Measurements from ENCODE around the gene MMP25. TPM values are rescaled to one million over a fixed set of nuclear protein-coding genes. Genes with fewer than 3 reads are reported as not detected.
"Not testable (repeated sequence)": the region's sequence is repeated elsewhere in the genome, so short reads cannot be mapped to it uniquely, and the experiment has no call there.

The MMP25 gene
- total RNA-seq, 1 experiment from 2014 or later: not detected

DNA sequence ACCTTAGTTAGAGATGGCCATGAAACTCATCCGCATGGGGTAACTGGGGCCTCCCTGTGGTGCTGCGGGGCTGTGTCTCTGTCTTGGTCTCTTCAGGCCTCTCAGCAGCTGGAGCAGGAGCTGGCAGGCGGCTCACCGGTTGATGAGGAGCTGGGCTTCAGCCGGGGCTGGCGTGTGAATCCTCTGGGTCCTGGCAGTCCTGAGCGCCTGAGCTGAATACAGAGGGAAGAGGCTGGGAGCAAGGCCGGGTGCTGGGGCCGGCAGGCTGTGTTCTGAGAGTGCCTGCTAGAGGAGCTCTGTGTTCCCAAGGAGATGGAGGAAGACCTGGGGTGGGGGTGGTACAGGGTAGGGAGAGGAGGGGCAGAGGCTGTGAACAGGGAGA, 9.4 kb downstream of the MMP25 start:
- not testable (repeated sequence) for DNase-seq (ENCODE audit: low read depth)

DNA sequence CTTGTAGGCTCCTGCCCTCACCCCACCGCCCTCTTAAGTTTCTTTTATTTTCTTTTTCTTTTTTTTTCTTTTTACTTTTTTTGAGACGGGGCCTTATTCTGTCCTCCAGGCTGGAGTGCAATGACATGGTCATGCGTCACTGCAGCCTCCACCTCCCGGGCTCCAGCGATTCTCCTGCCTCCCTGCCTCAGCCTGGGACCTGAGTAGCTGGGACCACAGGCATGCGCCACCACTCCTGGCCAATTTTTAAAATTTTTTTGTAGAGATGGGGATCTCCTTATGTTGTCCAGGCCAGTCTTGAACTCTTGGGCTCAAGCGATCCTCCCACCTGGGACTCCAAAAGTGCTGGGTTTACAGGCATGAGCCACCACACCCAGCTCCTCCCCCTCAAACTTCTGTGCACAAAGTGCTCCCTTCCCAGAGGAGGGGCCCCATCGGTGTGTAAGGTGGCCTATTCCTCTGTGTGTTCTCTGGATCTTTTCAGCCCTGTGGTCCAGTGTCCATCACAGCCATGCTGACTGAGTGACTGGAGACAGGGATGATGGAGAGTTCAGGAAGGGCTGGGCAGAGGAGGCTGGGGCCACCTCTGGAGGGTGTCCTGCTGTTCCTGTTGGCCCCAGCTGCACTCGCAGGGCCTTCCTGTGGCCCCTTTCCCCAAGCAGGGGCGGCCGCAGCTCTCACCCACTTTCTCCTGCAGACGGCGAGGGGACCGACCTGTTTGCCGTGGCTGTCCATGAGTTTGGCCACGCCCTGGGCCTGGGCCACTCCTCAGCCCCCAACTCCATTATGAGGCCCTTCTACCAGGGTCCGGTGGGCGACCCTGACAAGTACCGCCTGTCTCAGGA, 10.2 kb downstream of the MMP25 start:
- DNase-seq (ENCODE audit: low read depth): no peak

DNA sequence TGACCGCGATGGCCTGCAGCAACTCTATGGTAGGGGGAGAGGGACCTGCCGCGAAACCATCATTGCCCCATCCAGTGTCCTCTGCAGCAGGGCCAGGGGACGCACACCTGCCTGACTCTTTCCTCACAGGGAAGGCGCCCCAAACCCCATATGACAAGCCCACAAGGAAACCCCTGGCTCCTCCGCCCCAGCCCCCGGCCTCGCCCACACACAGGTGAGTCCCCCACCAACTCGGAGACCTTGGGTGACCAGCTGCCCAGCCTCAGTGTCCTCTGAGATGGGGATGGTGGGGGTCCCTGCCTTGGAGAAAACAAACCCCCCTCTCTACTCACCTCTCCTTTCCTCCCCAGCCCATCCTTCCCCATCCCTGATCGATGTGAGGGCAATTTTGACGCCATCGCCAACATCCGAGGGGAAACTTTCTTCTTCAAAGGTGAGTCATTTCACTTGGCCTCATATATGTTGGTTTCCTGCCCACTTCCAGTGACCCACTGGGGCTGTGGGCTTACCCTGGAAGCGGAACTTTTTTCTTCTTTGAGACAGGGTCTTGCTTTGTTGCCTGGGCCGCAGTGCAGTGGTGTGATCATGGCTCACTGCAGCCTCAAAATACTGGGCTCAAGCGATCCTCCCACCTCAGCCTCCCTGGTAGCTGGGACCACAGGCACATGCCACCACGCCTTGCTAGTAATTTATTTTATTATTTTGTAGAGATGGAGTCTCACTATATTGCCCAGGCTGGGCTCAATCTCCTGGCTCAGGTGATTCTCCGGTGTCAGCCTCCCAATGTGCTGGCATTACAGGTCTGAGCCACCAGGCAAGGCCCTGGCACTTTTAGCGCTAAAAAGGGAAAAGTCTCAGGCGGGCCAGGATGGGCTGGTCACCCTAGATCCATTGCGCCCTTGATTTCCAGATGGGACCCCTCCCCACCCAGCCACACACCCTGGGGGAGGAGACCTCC, 11.1 kb downstream of the MMP25 start:
- no peak for DNase-seq (ENCODE audit: low read depth)

DNA sequence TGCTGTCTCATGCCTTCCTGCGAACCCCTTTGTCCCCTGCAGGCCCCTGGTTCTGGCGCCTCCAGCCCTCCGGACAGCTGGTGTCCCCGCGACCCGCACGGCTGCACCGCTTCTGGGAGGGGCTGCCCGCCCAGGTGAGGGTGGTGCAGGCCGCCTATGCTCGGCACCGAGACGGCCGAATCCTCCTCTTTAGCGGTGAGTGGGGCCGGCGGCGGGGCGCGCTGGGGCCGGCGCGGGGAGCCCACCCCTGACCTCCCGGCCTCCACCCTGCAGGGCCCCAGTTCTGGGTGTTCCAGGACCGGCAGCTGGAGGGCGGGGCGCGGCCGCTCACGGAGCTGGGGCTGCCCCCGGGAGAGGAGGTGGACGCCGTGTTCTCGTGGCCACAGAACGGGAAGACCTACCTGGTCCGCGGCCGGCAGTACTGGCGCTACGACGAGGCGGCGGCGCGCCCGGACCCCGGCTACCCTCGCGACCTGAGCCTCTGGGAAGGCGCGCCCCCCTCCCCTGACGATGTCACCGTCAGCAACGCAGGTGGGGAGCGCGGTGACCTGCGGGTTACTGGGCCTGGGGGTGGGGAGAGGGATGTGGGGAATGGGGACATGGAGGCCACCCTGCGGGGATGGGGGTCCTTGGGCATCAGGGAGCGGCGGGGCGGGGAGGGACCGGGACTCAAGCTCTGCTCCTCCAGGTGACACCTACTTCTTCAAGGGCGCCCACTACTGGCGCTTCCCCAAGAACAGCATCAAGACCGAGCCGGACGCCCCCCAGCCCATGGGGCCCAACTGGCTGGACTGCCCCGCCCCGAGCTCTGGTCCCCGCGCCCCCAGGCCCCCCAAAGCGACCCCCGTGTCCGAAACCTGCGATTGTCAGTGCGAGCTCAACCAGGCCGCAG, 12.0 kb downstream of the MMP25 start:
- DNase-seq (ENCODE audit: low read depth): no peak

DNA sequence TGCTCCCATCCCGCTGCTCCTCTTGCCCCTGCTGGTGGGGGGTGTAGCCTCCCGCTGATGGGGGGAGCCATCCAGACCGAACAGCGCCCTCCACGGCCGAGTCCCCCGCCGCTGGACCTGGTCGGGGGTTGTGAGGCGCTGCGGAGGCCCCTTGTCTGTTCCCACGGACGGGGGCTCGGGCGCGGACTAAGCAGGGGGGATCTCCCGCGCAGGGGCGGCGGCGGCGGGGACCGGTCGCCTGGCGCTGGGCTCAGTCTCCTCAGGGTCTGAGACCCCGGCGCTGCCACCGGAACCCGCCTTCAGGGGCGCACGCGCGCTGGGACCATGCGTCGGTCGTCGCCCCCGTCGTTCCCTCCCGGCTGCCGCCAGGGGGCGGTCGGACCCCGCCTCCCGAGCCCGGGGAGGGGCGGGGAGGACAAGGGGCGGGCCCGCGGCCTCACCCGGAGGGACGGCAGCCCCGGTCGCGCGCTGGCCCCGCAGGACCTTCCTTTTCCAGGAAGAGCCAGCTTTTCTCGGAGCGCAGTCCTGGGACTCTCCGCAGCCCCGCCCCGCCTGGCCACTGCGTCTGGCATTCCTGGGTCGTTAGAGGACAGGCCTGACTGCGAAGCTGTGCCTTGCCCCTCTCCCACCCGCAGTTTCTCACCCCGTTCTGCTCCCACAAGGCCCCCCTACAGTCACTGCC, 12.8 kb downstream of the MMP25 start:
- peak; percentile 87 for DNase-seq (ENCODE audit: low read depth)

DNA sequence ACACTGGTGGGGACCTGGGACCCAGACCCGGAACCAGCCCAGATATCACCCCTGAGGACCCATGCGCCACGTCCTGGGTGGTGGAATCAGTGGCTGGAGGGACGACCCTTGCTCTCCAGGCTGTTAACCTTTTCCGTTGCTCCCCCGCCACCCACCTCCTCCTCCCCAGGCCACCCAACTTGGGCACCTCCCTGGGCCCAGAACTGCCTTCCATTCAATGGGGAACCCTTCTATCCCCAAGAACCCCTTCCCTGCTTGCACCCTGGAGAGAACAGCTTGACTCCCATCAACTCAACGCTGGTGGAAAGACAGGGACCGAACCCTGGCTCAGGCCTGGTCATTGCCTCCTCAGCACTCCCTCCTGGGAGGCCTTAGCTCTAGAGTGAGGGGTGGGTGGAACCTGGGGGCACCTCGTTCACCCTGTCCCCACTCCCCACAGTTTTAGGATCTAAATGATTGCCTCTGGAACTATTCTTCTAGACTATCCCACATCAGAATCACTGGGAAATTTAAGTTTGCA, 13.4 kb downstream of the MMP25 start:
- DNase-seq (ENCODE audit: low read depth): no peak

DNA sequence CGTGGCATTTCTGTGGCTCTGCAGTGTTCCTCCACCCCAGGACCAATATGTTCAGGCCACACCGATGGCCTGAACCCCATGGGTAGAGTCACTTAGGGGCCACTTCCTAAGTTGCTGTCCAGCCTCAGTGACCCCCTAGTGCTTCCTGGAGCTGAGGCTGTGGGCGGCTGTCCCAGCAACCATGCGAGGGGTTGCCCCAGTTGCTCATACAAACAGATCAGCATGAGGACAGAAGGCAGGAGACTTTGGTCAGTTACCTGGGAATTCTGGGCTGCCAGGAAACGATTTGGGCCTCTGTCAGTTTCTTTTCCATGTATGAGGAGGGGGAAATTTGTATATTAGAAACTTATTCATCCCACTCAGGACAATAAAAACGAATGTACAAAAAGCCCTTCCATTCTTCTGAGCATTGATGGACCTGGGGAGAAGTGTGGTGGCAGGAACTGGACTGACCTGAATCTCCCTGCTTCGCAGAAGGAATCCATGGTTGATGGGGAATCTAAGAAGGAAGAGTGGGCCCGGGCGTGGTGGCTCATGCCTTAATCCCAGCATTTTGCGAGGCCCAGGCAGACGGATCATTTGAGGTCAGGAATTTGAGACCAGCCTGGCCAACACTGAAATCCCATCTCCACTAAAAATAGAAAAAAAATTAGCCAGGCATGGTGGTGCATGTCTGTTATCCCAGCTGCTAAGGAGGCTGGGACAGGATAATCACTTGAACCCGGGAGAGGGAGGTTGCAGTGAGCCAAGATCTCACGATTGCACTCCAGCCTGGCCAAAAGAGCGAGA, 14.2 kb downstream of the MMP25 start:
- no peak for DNase-seq (ENCODE audit: low read depth)

DNA sequence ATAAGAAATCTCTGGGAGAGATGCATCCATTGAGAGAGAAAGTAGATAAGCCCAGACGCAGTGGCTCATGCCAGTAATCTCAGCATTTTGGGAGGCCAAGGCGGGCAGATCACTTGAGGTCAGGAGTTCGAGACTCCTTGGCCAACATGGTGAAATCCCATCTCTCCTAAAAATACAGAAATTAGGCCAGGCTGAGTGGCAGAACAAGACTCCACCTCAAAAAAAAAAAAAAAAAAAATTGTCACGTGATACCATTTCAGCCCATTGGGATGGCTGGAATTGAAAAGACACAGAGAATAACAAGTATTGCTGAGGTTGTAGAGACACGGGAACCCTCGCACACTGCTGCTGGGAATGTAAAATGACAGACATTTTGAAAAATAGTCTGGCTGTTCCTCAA, 16.2 kb downstream of the MMP25 start:
- DNase-seq (ENCODE audit: low read depth): no peak

DNA sequence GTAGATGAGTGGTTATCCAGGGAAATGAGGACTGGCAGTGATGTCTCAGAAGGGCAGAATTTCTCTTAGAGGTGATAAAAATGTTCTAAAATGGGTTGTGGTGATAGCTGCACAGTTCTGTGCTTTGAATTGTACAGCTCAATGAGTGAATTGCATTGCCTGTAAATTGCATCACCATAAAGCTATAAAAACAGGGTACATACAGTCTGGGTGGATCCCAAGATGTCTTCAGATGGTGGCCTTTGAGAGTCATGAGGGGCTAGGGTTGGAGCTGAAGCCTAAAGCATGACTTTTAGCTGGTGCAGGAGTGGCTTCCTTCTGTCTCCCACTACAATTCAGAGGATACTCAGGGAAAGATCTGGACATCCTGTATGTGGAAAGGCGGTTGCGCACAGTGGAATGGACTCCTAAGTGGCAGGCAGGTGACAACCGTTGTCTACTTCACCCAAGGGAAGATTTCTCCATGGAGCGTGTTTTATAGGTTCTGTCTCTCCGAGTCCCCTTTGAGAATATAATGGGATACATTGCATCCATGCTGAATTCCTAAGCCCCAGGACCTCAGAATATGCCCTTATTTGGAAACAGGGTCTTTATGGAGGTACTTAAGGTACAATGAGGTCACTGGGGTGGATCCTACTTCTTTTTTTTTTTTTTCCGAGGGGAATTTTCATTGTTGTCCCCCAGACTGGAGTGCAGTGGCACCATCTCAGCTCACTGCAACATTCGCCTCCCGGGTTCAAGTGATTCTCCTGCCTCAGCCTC, 17.4 kb downstream of the MMP25 start:
- DNase-seq (ENCODE audit: low read depth): no peak

DNA sequence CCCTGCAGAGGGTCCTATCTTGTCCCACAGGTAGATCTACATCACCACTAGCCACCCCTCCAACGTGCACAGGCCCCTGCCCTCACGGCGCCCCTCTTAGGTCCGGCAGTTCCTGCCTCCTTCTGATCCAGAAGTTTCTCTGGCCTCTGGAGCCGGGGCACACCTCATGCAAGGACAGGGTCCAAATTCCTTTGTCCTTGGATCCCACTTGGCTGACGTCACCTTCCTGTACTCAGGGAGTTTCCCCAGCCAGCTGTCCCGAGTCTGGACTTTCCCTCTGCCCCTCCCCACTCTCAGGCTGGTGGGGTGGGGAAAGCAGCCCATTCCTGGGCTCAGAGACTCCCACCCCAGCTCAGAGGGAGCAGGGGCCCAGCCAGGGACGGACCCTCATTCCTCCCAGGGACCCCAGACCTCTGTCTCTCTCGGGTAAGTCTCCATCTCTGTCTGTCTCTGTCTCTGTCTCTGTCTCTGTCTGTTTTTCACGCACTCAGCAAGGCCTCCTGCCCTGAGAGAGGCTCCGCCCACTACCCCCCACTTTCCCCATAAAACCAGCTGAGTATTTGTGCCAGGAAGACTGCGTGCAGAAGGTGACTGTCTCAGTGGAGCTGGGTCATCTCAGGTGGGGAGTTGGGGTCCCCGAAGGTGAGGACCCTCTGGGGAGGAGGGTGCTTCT, 18.8 kb downstream of the MMP25 start, which contains the start of gene IL32:
TSS of gene IL32 (plus strand) at position 572 of the 673 bp plus-strand sequence. CDS start 172 bp downstream, outside the sequence.
- peak; percentile 73 for DNase-seq (ENCODE audit: low read depth)

DNA sequence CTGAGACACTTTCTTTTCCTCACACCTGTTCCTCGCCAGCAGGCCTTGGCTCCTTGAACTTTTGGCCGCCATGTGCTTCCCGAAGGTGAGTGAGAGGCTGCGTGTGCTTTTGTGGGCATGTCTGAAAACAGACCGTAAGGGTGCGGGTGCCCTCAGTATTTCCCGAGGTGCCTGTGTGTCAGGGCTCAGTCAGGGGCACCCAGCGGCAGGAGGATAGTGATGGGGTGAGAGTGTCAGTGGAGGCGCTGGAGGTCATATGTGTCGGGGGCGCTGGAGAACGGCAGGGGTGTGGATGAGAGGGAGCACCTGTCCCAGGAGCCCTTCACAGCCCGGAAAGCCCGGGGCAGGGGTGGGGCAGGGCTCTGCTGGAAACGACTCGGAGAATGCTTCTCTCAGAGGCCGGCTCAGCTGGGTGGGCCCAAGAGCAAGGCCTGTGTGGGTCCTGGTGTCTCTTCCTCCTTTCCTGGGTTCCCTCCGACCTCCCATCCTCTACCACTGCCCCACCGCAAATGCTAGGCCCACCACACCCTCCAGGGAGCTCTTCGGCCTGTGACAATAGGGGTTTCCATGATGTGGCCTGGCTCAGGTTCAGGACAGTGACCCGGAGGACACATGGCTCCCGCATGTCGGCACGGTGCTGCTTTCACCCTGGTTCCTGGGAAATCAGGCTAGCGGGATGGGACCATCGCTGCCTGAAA, 19.5 kb downstream of the MMP25 start:
- no peak for DNase-seq (ENCODE audit: low read depth)

DNA sequence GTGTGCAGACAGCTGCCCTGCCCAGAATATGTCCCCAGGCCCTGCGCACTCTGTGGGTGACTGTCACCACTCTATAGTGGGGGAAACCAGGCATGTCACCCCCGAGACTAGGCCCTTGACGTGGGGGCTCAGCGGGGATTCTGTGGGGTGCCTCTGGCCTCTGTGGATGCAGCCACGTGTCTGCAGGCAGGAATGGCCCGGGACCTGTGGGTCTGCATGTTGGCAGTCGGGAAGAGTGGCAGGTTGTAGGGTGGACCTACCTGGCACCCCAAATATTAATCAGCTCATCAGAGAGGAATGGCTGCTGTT, 20.0 kb downstream of the MMP25 start:
- DNase-seq (ENCODE audit: low read depth): no peak

DNA sequence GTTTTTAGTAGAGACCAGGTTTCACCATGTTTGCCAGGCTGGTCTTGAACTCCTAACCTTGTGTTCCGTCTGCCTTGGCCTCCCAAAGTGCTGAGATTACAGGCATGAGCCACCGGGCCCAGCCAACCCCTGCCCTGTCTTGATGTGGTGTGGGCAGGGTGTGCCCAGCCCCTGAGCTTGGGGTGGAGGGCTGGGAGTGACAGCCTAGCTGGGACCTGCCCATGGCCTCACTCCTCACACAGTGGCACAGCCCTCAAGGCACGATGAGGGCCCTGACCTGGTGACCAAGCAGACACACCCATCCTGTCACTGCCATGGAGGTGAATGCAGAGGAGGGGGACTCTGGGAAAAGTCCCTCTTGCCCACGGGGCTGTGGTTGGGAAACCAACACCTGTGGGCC, 22.1 kb downstream of the MMP25 start:
- DNase-seq (ENCODE audit: low read depth): no peak

DNA sequence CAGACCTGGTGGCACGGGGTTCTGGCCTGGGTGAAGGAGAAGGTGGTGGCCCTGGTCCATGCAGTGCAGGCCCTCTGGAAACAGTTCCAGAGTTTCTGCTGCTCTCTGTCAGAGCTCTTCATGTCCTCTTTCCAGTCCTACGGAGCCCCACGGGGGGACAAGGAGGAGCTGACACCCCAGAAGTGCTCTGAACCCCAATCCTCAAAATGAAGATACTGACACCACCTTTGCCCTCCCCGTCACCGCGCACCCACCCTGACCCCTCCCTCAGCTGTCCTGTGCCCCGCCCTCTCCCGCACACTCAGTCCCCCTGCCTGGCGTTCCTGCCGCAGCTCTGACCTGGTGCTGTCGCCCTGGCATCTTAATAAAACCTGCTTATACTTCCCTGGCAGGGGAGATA, 22.8 kb downstream of the MMP25 start:
- not testable (repeated sequence) for DNase-seq (ENCODE audit: low read depth)

DNA sequence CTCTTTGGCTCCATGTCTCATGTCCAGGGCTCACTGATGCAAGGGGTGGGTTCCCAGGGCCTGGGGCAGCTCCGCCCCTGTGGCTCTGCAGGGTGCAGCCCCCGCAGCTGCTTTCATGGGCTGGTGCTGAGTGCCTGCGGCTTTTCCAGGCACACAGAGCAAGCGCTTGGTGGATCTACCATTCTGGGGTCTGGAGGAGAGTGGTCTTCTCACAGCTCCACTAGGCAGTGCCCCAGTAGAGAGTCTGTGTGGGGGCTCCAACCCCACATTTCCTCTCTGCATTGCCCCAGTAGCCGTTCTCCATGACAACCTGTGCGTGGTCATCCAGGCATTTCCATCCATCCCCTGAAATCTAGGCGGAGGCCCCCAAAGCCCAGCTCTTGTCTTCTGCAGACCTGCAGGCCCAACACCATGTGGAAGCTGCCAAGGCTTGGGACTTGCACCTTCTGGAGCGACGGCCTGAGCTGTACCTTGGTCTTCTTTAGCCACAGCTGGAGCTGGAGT, 24.3 kb downstream of the MMP25 start:
- no peak for DNase-seq (ENCODE audit: low read depth)

DNA sequence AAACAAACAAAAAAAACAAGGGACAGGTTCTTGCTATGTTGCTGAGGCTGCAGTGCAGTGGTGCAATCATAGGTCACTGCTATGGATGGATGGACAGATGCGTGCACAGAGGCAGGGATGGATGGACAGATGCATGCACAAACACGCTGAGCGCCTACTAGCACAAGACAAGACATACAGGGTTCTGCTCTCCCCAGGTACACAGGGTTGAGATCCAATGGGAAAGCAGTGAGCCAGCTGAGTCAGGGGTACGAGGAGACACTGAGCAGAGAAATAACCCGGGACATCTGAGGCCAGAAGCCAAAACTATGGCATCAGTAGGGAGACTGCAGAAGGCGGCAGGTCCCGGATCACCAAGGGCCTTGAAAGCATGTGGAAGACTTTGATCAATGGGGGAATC, 25.3 kb downstream of the MMP25 start:
- DNase-seq (ENCODE audit: low read depth): no peak

DNA sequence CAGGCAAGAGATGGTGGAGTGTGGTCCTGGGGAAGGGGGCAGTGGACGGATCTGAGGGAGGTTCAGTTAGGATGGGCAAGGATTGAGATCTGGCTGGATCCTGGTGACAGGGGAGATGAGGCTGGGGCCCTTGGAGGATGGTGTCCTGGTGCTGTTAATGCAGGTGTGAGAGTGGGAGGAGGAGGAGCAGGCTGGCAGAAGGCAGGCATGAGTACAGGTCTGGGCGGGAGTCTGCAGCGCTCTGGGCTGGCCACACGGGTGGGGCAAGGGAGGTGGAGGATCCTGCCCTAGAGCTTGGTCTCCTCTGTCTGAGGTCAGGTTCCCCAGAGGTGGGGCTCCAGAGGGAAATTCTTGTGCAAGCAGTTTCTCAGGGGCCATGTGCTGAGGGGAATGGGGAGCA, 25.8 kb downstream of the MMP25 start:
- DNase-seq (ENCODE audit: low read depth): not testable (repeated sequence)
